Measurements from ENCODE around the gene RPUSD3. TPM values are rescaled to one million over a fixed set of nuclear protein-coding genes. Genes with fewer than 3 reads are reported as not detected.
"Not testable (repeated sequence)": the region's sequence is repeated elsewhere in the genome, so short reads cannot be mapped to it uniquely, and the experiment has no call there.

The RPUSD3 gene
- total RNA-seq, 1 donor from 2014 or later, result 36.5 TPM

DNA sequence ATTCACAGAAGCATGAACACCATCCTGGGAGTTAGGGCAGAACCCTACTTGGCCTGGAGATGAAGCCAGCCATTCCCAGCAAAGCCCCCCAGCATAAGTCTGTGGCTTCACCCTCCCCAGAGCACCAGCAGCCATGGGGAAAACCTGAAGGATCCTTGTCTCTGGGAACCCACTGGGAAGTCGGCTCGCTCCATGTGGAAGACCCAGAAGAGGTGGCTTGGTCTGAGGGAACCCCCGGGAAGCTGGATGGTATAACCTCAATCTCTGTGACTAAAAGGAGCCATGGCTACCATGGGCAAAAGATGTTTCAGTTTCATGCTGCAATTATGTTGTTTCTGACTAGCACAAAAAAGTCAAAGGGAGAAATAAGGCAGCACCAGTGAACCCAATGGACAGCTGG, 11.8 kb upstream of the RPUSD3 start:
- Histone ChIP-seq H3K4me3 (no peak overlapping the region), H3K27me3 (ENCODE audit: low read depth) (no peaks in the 10 kb centered on the region), H3K9me3 (no peaks in the 10 kb centered on the region), H3K36me3 (no peaks in the 10 kb centered on the region), H3K4me1 (peaks cover 6% of the 10 kb centered on the region), H3K27ac (no peak overlapping the region)
- DNase-seq (no peak), ATAC-seq (no peak)
- TF ChIP-seq, protein P1, sequence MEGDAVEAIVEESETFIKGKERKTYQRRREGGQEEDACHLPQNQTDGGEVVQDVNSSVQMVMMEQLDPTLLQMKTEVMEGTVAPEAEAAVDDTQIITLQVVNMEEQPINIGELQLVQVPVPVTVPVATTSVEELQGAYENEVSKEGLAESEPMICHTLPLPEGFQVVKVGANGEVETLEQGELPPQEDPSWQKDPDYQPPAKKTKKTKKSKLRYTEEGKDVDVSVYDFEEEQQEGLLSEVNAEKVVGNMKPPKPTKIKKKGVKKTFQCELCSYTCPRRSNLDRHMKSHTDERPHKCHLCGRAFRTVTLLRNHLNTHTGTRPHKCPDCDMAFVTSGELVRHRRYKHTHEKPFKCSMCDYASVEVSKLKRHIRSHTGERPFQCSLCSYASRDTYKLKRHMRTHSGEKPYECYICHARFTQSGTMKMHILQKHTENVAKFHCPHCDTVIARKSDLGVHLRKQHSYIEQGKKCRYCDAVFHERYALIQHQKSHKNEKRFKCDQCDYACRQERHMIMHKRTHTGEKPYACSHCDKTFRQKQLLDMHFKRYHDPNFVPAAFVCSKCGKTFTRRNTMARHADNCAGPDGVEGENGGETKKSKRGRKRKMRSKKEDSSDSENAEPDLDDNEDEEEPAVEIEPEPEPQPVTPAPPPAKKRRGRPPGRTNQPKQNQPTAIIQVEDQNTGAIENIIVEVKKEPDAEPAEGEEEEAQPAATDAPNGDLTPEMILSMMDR (IDR thresholded peaks at IDR 0.05), result no peak
- intact Hi-C loops (cut with DNase I), result no loop called here

DNA sequence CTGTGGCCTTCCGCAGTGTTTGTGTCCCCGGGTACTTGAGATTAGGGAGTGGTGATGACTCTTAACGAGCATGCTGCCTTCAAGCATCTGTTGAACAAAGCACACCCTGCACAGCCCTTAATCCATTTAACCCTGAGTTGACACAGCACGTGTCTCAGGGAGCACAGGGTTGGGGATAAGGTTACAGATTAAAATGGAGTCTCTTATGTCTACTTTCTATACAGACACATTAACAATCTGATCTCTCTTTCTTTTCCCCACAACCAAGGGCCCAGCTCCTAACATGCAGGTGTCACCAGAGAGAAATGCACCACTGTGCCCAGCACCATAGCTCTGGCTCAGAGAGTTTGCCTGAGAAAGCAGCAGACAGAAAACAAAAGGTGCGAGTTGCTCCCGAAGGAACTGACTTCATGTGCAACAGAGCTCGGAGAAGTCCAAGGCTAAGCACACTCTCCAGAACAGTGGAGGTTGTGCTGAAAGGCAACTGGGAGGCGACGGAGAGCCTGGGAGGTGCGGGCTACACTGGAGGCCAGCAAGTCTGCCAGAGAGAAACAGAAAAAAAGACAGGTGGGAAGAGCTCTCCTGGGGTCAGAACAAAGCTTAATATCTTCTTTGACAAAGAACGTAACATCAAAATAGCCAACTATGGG, 10.6 kb upstream of the RPUSD3 start:
- H3K9me3 ChIP-seq; H3K36me3 ChIP-seq; H3K27ac ChIP-seq; H3K4me1 ChIP-seq; intact Hi-C loops (cut with DNase I); H3K27me3 ChIP-seq (ENCODE audit: low read depth); H3K4me3 ChIP-seq: not testable (repeated sequence)
- DNase-seq (peak; percentile 48), ATAC-seq (peak in 1 of 2 donors; percentile 49)

DNA sequence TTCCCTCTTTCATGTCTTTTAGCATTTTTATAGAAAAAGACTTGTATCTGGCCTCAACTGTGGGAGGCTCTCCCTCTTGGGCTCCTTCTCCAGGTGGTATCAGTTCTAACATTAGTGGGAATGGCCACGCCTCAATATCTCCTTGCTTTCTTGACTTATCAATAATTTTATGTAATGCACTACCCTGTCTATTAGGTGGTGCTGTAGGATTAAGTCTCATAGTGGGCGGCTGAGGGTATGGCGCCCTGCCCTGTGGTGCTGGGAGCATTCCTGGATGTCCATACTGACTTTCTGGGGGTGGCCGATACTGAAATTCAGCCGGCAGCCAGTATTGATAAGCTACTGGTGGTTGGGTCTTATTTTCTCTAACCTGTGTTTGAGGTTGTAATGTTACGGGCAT, 8.7 kb upstream of the RPUSD3 start:
- peaks cover 12% of the 10 kb centered on the region for H3K4me1 ChIP-seq
- H3K27ac ChIP-seq, result no peak overlapping the region
- intact Hi-C loops (cut with DNase I), result no loop called here
- TF ChIP-seq, protein P1 (IDR thresholded peaks at IDR 0.05), result no peak
- H3K36me3 ChIP-seq, result no peaks in the 10 kb centered on the region
- ATAC-seq (no peak), DNase-seq (no peak)
- H3K9me3 ChIP-seq, result no peaks in the 10 kb centered on the region
- no peak overlapping the region for H3K4me3 ChIP-seq
- no peaks in the 10 kb centered on the region for H3K27me3 ChIP-seq (ENCODE audit: low read depth)

DNA sequence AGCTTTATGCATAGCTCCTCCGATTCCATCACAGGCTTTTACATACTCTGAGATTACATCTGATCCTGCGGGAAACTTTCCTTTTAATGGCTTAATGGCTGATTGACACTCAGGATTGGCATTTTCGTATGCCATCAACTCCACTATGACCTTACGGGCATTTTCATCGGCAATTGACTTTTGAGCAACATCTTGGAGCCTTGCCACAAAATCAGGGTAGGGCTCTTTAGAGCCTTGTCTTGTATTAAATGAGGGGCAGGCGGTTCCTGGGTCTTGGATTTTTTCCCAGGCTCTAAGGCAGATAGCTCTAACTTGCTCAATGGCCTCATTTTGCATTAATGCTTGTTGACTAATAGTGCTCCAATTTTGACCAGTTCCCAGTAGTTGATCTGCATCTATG, 8.1 kb upstream of the RPUSD3 start:
- H3K27ac ChIP-seq; H3K27me3 ChIP-seq (ENCODE audit: low read depth); ATAC-seq; H3K9me3 ChIP-seq; H3K36me3 ChIP-seq; H3K4me3 ChIP-seq; intact Hi-C loops (cut with DNase I): not testable (repeated sequence)
- H3K4me1 ChIP-seq, result peaks cover 12% of the 10 kb centered on the region
- peak; percentile 19 for DNase-seq

DNA sequence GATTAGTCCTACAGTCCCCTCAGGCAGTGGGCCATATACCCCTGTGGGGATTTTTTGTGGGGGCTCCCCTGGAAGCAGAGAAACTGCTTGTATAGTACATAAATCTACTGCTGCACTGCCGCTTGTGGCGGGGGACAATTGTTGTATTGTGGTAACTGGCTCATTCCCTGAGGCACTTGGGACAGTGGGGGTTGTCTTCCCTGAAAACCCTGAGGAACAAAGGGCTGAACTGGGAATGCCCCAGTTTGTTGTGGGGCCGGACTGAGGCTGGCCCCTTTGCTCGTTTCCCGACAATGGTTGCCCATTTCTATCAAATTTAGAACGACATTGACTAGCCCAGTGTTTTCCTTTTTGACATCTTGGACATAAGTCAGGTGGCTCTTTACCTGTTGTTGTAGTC, 7.6 kb upstream of the RPUSD3 start:
- H3K27me3 ChIP-seq (ENCODE audit: low read depth); H3K9me3 ChIP-seq; H3K27ac ChIP-seq; H3K4me3 ChIP-seq; DNase-seq; H3K36me3 ChIP-seq; intact Hi-C loops (cut with DNase I); ATAC-seq: not testable (repeated sequence)
- peaks cover 12% of the 10 kb centered on the region for H3K4me1 ChIP-seq

DNA sequence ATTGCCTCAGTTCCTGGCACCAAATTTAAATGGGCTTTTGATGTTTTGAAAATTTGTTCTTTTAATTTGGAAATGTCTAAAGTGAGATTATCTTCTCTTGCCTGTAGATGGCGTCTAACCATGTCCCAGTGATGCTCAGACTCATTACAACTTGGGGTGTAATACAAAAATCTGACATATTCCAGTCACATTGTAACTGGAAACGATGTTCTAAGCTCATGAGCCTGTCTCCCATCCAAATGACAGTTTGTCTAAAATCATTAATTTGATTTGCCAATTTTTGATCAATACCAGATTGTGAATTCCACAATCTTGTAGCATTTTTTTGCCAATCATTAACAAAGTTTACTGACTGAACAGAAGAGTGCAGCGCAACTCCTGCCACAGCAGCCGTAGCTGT, 5.1 kb upstream of the RPUSD3 start:
- intact Hi-C loops (cut with DNase I), result not testable (repeated sequence)

DNA sequence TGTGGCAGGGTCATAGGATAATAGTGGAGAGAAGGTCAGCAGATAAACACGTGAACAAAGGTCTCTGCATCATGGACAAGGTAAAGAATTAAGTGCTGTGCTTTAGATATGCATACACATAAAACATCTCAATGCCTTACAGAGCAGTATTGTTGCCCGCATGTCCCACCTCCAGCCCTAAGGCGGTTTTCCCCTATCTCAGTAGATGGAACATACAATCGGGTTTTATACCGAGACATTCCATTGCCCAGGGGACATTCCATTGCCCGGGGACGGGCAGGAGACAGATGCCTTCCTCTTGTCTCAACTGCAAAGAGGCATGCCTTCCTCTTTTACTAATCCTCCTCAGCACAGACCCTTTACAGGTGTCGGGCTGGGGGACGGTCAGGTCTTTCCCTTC, 4.1 kb upstream of the RPUSD3 start:
- H3K9me3 ChIP-seq; H3K4me3 ChIP-seq; H3K36me3 ChIP-seq; ATAC-seq; intact Hi-C loops (cut with DNase I); H3K27me3 ChIP-seq (ENCODE audit: low read depth); DNase-seq; H3K27ac ChIP-seq: not testable (repeated sequence)
- H3K4me1 ChIP-seq, result peaks cover 17% of the 10 kb centered on the region

More for the DNA sequence above, 5.1 kb upstream of the RPUSD3 start:
- not testable (repeated sequence) for H3K4me3 ChIP-seq; H3K36me3 ChIP-seq; ATAC-seq; H3K27me3 ChIP-seq (ENCODE audit: low read depth); H3K27ac ChIP-seq; H3K9me3 ChIP-seq
- TF ChIP-seq, protein P1 (IDR thresholded peaks at IDR 0.05), result peak; percentile 59
- peak; percentile 14 for DNase-seq
- H3K4me1 ChIP-seq, result peaks cover 12% of the 10 kb centered on the region

All from lower lobe of right lung (tissue), 2 donors.